Lower leg skin (tissue), 3 donors: ENCODE results near the gene DMD.

Experiments
- POLR2A ChIP-seq, 2 donors: fragments of 450-650 bp; IDR thresholded peaks; one replicate each; pipeline ENCODE4 v1.6.1; 2016 to 2017; ENCODE audit warnings: antibody characterized with exemption in 2 of 2, mild to moderate bottlenecking in 1 of 2, moderate library complexity in 1 of 2
- TF ChIP-seq, protein P1 (sequence below), 3 donors: fragments of 450-650 bp; IDR thresholded peaks; one replicate each; pipeline ENCODE4 v1.5.1; 2016; ENCODE audit warnings: antibody characterized with exemption in 3 of 3, mild to moderate bottlenecking in 3 of 3, moderate library complexity in 2 of 3

DNA sequence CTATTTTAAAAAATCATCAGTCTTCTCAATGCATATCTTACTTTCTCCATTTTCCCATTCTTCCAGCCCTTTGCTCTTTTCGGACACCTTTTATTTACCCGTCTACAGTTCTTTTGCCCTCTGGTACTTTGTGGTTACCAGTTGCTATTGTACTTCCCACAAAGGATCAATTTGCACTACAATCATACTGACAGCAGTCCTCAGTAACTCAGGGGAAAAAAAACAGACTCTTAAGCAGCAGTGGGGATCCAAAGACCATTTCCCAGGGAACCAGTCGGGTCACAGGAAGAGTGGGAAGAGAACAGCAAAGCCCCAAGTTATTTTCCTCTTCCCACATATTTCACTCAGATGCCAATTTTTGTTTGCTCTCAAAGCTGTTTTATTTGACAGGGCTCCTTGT lies 23.1 kb downstream of the DMD start:
- TF ChIP-seq, protein P1, sequence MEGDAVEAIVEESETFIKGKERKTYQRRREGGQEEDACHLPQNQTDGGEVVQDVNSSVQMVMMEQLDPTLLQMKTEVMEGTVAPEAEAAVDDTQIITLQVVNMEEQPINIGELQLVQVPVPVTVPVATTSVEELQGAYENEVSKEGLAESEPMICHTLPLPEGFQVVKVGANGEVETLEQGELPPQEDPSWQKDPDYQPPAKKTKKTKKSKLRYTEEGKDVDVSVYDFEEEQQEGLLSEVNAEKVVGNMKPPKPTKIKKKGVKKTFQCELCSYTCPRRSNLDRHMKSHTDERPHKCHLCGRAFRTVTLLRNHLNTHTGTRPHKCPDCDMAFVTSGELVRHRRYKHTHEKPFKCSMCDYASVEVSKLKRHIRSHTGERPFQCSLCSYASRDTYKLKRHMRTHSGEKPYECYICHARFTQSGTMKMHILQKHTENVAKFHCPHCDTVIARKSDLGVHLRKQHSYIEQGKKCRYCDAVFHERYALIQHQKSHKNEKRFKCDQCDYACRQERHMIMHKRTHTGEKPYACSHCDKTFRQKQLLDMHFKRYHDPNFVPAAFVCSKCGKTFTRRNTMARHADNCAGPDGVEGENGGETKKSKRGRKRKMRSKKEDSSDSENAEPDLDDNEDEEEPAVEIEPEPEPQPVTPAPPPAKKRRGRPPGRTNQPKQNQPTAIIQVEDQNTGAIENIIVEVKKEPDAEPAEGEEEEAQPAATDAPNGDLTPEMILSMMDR (IDR thresholded peaks at IDR 0.05): no peak
- no peak for TF ChIP-seq POLR2A (IDR thresholded peaks at IDR 0.05)
